Renal pelvis (tissue), 12 donors: Measurements from ENCODE around the gene INO80B. TPM values are rescaled to one million over a fixed set of nuclear protein-coding genes. Genes with fewer than 3 reads are reported as not detected.
"Not testable (repeated sequence)": the region's sequence is repeated elsewhere in the genome, so short reads cannot be mapped to it uniquely, and the experiment has no call there.

Source experiments
- DNase-seq: peaks from one replicate; pipeline ENCODE4 v3.0.0-alpha.2; 2013
- long read RNA-seq, 16 experiments: transcript quantifications; one replicate each; lab custom pipeline, GENCODE V29; 2026
- polyA plus RNA-seq, 3 donors: library from polyadenylated mRNA; unstranded; fragments of 120-200 nt; gene quantifications; one replicate each; pipeline ENCODE4 v1.2.1, GENCODE V29; 2013; ENCODE audit not compliant: insufficient read length in 3 of 3

The INO80B gene
- 10 to 100 TPM; 26.5 to 38.9 (median 28.7) TPM for polyA plus RNA-seq
- long read RNA-seq, donor 1, partial matches to known transcripts, result 0 of 3 reads
- long read RNA-seq, donor 1, other reads (novel, unspliced or antisense), result 0 of 3 reads
- long read RNA-seq, donor 2, transcript INO80B-201 (5 exons, 1,261 nt), result major isoform, 11 of 14 reads
- long read RNA-seq, donor 2, partial matches to known transcripts, result 0 of 14 reads
- long read RNA-seq, donor 2, other reads (novel, unspliced or antisense), result 0 of 14 reads
- long read RNA-seq, donor 3, transcript INO80B-201 (5 exons, 1,261 nt), result major isoform, 7 of 8 reads
- long read RNA-seq, donor 3, partial matches to known transcripts, result 0 of 8 reads
- long read RNA-seq, donor 3, other reads (novel, unspliced or antisense), result 0 of 8 reads
- long read RNA-seq, donor 4, transcript INO80B-201 (5 exons, 1,261 nt), result major isoform, 5 of 5 reads
- long read RNA-seq, donor 4, partial matches to known transcripts, result 0 of 5 reads
- long read RNA-seq, donor 4, other reads (novel, unspliced or antisense), result 0 of 5 reads
- long read RNA-seq, donor 5, partial matches to known transcripts, result 0 of 3 reads
- long read RNA-seq, donor 5, other reads (novel, unspliced or antisense), result 0 of 3 reads
- long read RNA-seq, donor 6, transcript INO80B-201 (5 exons, 1,261 nt), result major isoform, 5 of 5 reads
- long read RNA-seq, donor 6, partial matches to known transcripts, result 0 of 5 reads
- long read RNA-seq, donor 6, other reads (novel, unspliced or antisense), result 0 of 5 reads
- long read RNA-seq, donor 7, transcript INO80B-201 (5 exons, 1,261 nt), result major isoform, 11 of 15 reads
- long read RNA-seq, donor 7, partial matches to known transcripts, result 0 of 15 reads
- long read RNA-seq, donor 7, other reads (novel, unspliced or antisense), result 0 of 15 reads
- long read RNA-seq, donor 8, partial matches to known transcripts, result 0 of 4 reads
- long read RNA-seq, donor 8, other reads (novel, unspliced or antisense), result 0 of 4 reads
- long read RNA-seq, donor 9, transcript INO80B-201 (5 exons, 1,261 nt), result major isoform, 11 of 14 reads
- long read RNA-seq, donor 9, partial matches to known transcripts, result 0 of 14 reads
- long read RNA-seq, donor 9, other reads (novel, unspliced or antisense), result 0 of 14 reads
- long read RNA-seq, donor 10, transcript INO80B-201 (5 exons, 1,261 nt), result major isoform, 8 of 10 reads
- long read RNA-seq, donor 10, partial matches to known transcripts, result 0 of 10 reads
- long read RNA-seq, donor 10, other reads (novel, unspliced or antisense), result 0 of 10 reads
- long read RNA-seq, donor 11, partial matches to known transcripts, result 0 of 4 reads
- long read RNA-seq, donor 11, other reads (novel, unspliced or antisense), result 0 of 4 reads
- long read RNA-seq, donor 12, transcript INO80B-201 (5 exons, 1,261 nt), result major isoform, 14 of 17 reads
- long read RNA-seq, donor 12, partial matches to known transcripts, result 0 of 17 reads
- long read RNA-seq, donor 12, other reads (novel, unspliced or antisense), result 0 of 17 reads
- long read RNA-seq, donor 13, transcript INO80B-201 (5 exons, 1,261 nt), result major isoform, 6 of 8 reads
- long read RNA-seq, donor 13, partial matches to known transcripts, result 0 of 8 reads
- long read RNA-seq, donor 13, other reads (novel, unspliced or antisense), result 0 of 8 reads
- long read RNA-seq, donor 14, result 0 reads
- long read RNA-seq, donor 15, transcript INO80B-201 (5 exons, 1,261 nt), result major isoform, 12 of 14 reads
- long read RNA-seq, donor 15, partial matches to known transcripts, result 0 of 14 reads
- long read RNA-seq, donor 15, other reads (novel, unspliced or antisense), result 0 of 14 reads
- long read RNA-seq, donor 16, transcript INO80B-201 (5 exons, 1,261 nt), result major isoform, 8 of 9 reads
- long read RNA-seq, donor 16, partial matches to known transcripts, result 0 of 9 reads
- long read RNA-seq, donor 16, other reads (novel, unspliced or antisense), result 0 of 9 reads

- peak; percentile 98 for DNase-seq
Measured at GRCh38 chr2:74454654-74455511, at the start of gene INO80B. TSS of gene INO80B (plus strand) at chr2:74455087. CDS start at chr2:74455117, 30 bp downstream.

- no peak for DNase-seq
Measured at GRCh38 chr2:74406035-74406434, 48.9 kb upstream of the INO80B start.

- DNase-seq, result no peak
Measured at GRCh38 chr2:74407682-74408081, 47.2 kb upstream of the INO80B start.

- DNase-seq, result no peak
Measured at GRCh38 chr2:74413001-74413698, 41.7 kb upstream of the INO80B start.

- DNase-seq, result no peak
Measured at GRCh38 chr2:74414441-74414840, 40.4 kb upstream of the INO80B start.

- DNase-seq, result peak; percentile 47
Measured at GRCh38 chr2:74414881-74415761, 39.8 kb upstream of the INO80B start.

GRCh38 chr2:74415762-74416395 is 39.0 kb upstream of the INO80B start:
- no peak for DNase-seq

- DNase-seq, result no peak
Measured at GRCh38 chr2:74416778-74417177, 38.1 kb upstream of the INO80B start.

- no peak for DNase-seq
Measured at GRCh38 chr2:74417197-74417596, 37.7 kb upstream of the INO80B start.

- DNase-seq, result no peak
Measured at GRCh38 chr2:74417763-74418162, 37.1 kb upstream of the INO80B start.

- DNase-seq, result no peak
Measured at GRCh38 chr2:74418312-74418711, 36.6 kb upstream of the INO80B start.

GRCh38 chr2:74419345-74419744 is 35.5 kb upstream of the INO80B start:
- no peak for DNase-seq

GRCh38 chr2:74420006-74420405 is 34.9 kb upstream of the INO80B start:
- no peak for DNase-seq

- not testable (repeated sequence) for DNase-seq
Measured at GRCh38 chr2:74420443-74421103, 34.3 kb upstream of the INO80B start.

GRCh38 chr2:74421221-74421870 is 33.5 kb upstream of the INO80B start, which contains the start of the genes C2orf81 and WDR54:
TSS of gene C2orf81 (minus strand) at chr2:74421619. CDS start at chr2:74421560, 59 bp downstream.
TSS of gene WDR54 (plus strand) at chr2:74421730. CDS start at chr2:74422154, 424 bp downstream.
- DNase-seq, result peak; percentile 88
